ENCODE data around the gene TIMMDC1. TPM values are rescaled to one million over a fixed set of nuclear protein-coding genes. Genes with fewer than 3 reads are reported as not detected.

Gene TIMMDC1
- total and polyA plus RNA-seq, 10 of the 15 experiments (the other 5 are each of a cell fraction or from before 2014, with no cell fraction given) = 55.9 to 146 (median 72.1) TPM

GRCh38 chr3:119463171-119464169, 34.9 kb upstream of the TIMMDC1 start, which contains the start of gene TMEM39A (continued):
- TF ChIP-seq RELA (IDR thresholded peaks at IDR 0.05; ENCODE audit: borderline replicate concordance, partially characterized antibody) (peak; percentile 93), ZBTB4 (CRISPR knock-in tag; IDR thresholded peaks at IDR 0.05) (no peak), MTA3 (IDR thresholded peaks at IDR 0.05; ENCODE audit: borderline replicate concordance, low read length) (no peak; the same call in 1 of the 2 replicates), MAX (IDR thresholded peaks at IDR 0.05; ENCODE audit: low read depth, low read length) (peak; percentile 74; the same call in 1 of the 2 replicates), ZNF24 (IDR thresholded peaks at IDR 0.05) (no peak), MXI1 (IDR thresholded peaks at IDR 0.05; ENCODE audit: low read depth, low read length) (peak; percentile 96), ZBTB33 (IDR thresholded peaks at IDR 0.05) (no peak), E4F1 (IDR thresholded peaks at IDR 0.05; ENCODE audit: borderline replicate concordance, partially characterized antibody) (peak; percentile 72), CTCF (IDR thresholded peaks at IDR 0.05 in 2 of 3, conservative IDR thresholded peaks at IDR 0.05 in 1 of 3; ENCODE audit: control insufficient read depth in 2 of 3, extremely low read depth in 1 of 3, insufficient read depth in 1 of 3, low read depth in 3 of 3, low read length in 3 of 3) (no peak), ZNF622 (IDR thresholded peaks at IDR 0.05) (no peak), EZH2 (IDR thresholded peaks at IDR 0.05; ENCODE audit: borderline replicate concordance, control insufficient read depth, low read depth, low read length) (no peak), EP300 (IDR thresholded peaks at IDR 0.05; ENCODE audit: borderline replicate concordance in 1 of 2, control insufficient read depth in 1 of 2, low read depth in 2 of 2, low read length in 2 of 2) (peak; percentile 10 to 83; a peak in 2 of 4 replicates), IRF4 (IDR thresholded peaks at IDR 0.05; ENCODE audit: low read depth, low read length) (peak; percentile 40; the same call in 1 of the 2 replicates), WRNIP1 (IDR thresholded peaks at IDR 0.05; ENCODE audit: borderline replicate concordance, low read depth, low read length) (peak; percentile 92; the same call in 1 of the 2 replicates), SIX5 (IDR thresholded peaks at IDR 0.05; ENCODE audit: low read depth, low read length, severe bottlenecking) (peak; percentile 52), MYB (IDR thresholded peaks at IDR 0.05; ENCODE audit: borderline replicate concordance, low read depth, low read length) (no peak), EGR1 (IDR thresholded peaks at IDR 0.05; ENCODE audit: borderline replicate concordance in 1 of 2, low read depth in 2 of 2, low read length in 2 of 2) (no peak)

All from GM12878 (cell line).